HAP-1 (cell line): ENCODE data around the gene TMEM131.
"Not testable (repeated sequence)": the region's sequence is repeated elsewhere in the genome, so short reads cannot be mapped to it uniquely, and the experiment has no call there.

Source experiments
- DNase-seq, 2 experiments: peaks; one replicate each; pipeline ENCODE4 v3.0.0-alpha.2; 2016 to 2020; ENCODE audit warnings: low spot score in 2 of 2
- H3K27me3 ChIP-seq: fragments of 250-450 bp; sonication (Bioruptor Pico); 2 replicates; pipeline ENCODE4 v1.5.1; 2020; ENCODE audit warnings: low read depth, mild to moderate bottlenecking, moderate library complexity
- H3K36me3 ChIP-seq: fragments of 250-450 bp; sonication (Bioruptor Pico); replicated peaks from 2 replicates; pipeline ENCODE4 v1.5.1; 2020; ENCODE audit warnings: mild to moderate bottlenecking
- H3K4me1 ChIP-seq: fragments of 250-450 bp; sonication (Bioruptor Pico); 2 replicates; pipeline ENCODE4 v1.5.1; 2020; ENCODE audit warnings: mild to moderate bottlenecking
- H3K4me3 ChIP-seq: fragments of 250-450 bp; sonication (Bioruptor Pico); 2 replicates; pipeline ENCODE4 v1.5.1; 2020; ENCODE audit warnings: mild to moderate bottlenecking, moderate library complexity
- H3K9me3 ChIP-seq: fragments of 250-450 bp; sonication (Bioruptor Pico); 2 replicates; pipeline ENCODE4 v1.5.1; 2020; ENCODE audit warnings: mild to moderate bottlenecking, moderate library complexity
- in situ Hi-C: fragments of 300-500 bp; cut with MboI; formaldehyde crosslinking; loops from 3 replicates; pipeline ENCODE4 v1.14.3; 2020; ENCODE audit warnings: low sequenced_read_pairs, inconsistent platforms, mixed read lengths

TMEM131 gene

GRCh38 chr2:97885841-97886240, 109.9 kb downstream of the TMEM131 start:
- peaks cover 8% of the 10 kb centered on the region for H3K9me3 ChIP-seq
- in situ Hi-C loops: no loop called here
- H3K36me3 ChIP-seq: peaks cover 31% of the 10 kb centered on the region
- H3K4me3 ChIP-seq: no peak overlapping the region
- DNase-seq: no peak
- no peaks in the 10 kb centered on the region for H3K27me3 ChIP-seq
- no peaks in the 10 kb centered on the region for H3K4me1 ChIP-seq

GRCh38 chr2:97880334-97880733, 115.4 kb downstream of the TMEM131 start:
- no peaks in the 10 kb centered on the region; the same call in 1 of the 2 replicates for H3K4me1 ChIP-seq
- no peak overlapping the region for H3K4me3 ChIP-seq
- H3K9me3 ChIP-seq: no peaks in the 10 kb centered on the region
- in situ Hi-C loops: no loop called here
- peaks cover 3% of the 10 kb centered on the region; the same call in 1 of the 2 replicates for H3K36me3 ChIP-seq
- no peaks in the 10 kb centered on the region for H3K27me3 ChIP-seq
- DNase-seq: no peak

- Histone ChIP-seq H3K9me3 (no peaks in the 10 kb centered on the region), H3K27me3 (no peaks in the 10 kb centered on the region), H3K4me3 (no peak overlapping the region), H3K4me1 (no peaks in the 10 kb centered on the region; the same call in 1 of the 2 replicates), H3K36me3 (0 out of 2 replicates have a peak, but pooled peaks cover 3% of the 10 kb centered on the region)
- in situ Hi-C loops: no loop called here
- no peak for DNase-seq
These were observed 116.9 kb downstream of the TMEM131 start for GRCh38 chr2:97878865-97879264.

GRCh38 chr2:97878317-97878716, 117.4 kb downstream of the TMEM131 start:
- H3K9me3 ChIP-seq, in situ Hi-C loops, H3K4me1 ChIP-seq: not testable (repeated sequence)

GRCh38 chr2:97871096-97871780, 124.5 kb downstream of the TMEM131 start:
- no peak for DNase-seq
- H3K4me1 ChIP-seq: no peaks in the 10 kb centered on the region
- no peaks in the 10 kb centered on the region for H3K36me3 ChIP-seq
- no peak overlapping the region for H3K4me3 ChIP-seq
- in situ Hi-C loops: no loop called here
- peaks cover 5% of the 10 kb centered on the region for H3K9me3 ChIP-seq
- no peaks in the 10 kb centered on the region for H3K27me3 ChIP-seq

More at GRCh38 chr2:97878317-97878716, 117.4 kb downstream of the TMEM131 start:
- H3K36me3 ChIP-seq, DNase-seq, H3K4me3 ChIP-seq, H3K27me3 ChIP-seq: not testable (repeated sequence)

GRCh38 chr2:97870396-97870843, 125.3 kb downstream of the TMEM131 start:
- Histone ChIP-seq H3K4me3 (no peak overlapping the region), H3K27me3 (no peaks in the 10 kb centered on the region), H3K4me1 (no peaks in the 10 kb centered on the region), H3K36me3 (no peaks in the 10 kb centered on the region), H3K9me3 (peaks cover 5% of the 10 kb centered on the region)
- in situ Hi-C loops: no loop called here
- no peak for DNase-seq

- no peaks in the 10 kb centered on the region for H3K36me3 ChIP-seq
- in situ Hi-C loops: no loop called here
- no peaks in the 10 kb centered on the region for H3K4me1 ChIP-seq
- no peaks in the 10 kb centered on the region for H3K27me3 ChIP-seq
- H3K9me3 ChIP-seq: peaks cover 5% of the 10 kb centered on the region
- no peak overlapping the region for H3K4me3 ChIP-seq
- DNase-seq: no peak
These were observed 125.9 kb downstream of the TMEM131 start for GRCh38 chr2:97869722-97870346.

- no peaks in the 10 kb centered on the region for H3K36me3 ChIP-seq
- peaks cover 5% of the 10 kb centered on the region for H3K9me3 ChIP-seq
- in situ Hi-C loops: no loop called here
- no peaks in the 10 kb centered on the region for H3K27me3 ChIP-seq
- H3K4me1 ChIP-seq: no peaks in the 10 kb centered on the region
- DNase-seq: no peak
- H3K4me3 ChIP-seq: no peak overlapping the region
These were observed 126.6 kb downstream of the TMEM131 start for GRCh38 chr2:97868986-97869721.

- Histone ChIP-seq H3K27me3 (no peaks in the 10 kb centered on the region), H3K36me3 (no peaks in the 10 kb centered on the region), H3K4me1 (no peaks in the 10 kb centered on the region), H3K9me3 (no peaks in the 10 kb centered on the region), H3K4me3 (no peak overlapping the region)
- no peak for DNase-seq
- in situ Hi-C loops: no loop called here
These were observed 131.9 kb downstream of the TMEM131 start for GRCh38 chr2:97863829-97864228.

- Histone ChIP-seq H3K4me3 (no peak overlapping the region), H3K27me3 (no peaks in the 10 kb centered on the region), H3K36me3 (peaks cover 5% of the 10 kb centered on the region), H3K4me1 (peaks cover 9% of the 10 kb centered on the region), H3K9me3 (no peaks in the 10 kb centered on the region)
- in situ Hi-C loops: no loop called here
- no peak for DNase-seq
These were observed 134.6 kb downstream of the TMEM131 start for GRCh38 chr2:97861177-97861576.

GRCh38 chr2:97858442-97858841, 137.3 kb downstream of the TMEM131 start:
- DNase-seq: no peak
- no peaks in the 10 kb centered on the region for H3K27me3 ChIP-seq
- H3K4me3 ChIP-seq: no peak overlapping the region
- in situ Hi-C loops: no loop called here
- peaks cover 5% of the 10 kb centered on the region for H3K36me3 ChIP-seq
- peaks cover 9% of the 10 kb centered on the region for H3K4me1 ChIP-seq
- H3K9me3 ChIP-seq: no peaks in the 10 kb centered on the region

GRCh38 chr2:97857553-97857952, 138.2 kb downstream of the TMEM131 start:
- in situ Hi-C loops: no loop called here

GRCh38 chr2:97853057-97853456, 142.7 kb downstream of the TMEM131 start:
- H3K36me3 ChIP-seq, H3K27me3 ChIP-seq, DNase-seq, H3K9me3 ChIP-seq, H3K4me3 ChIP-seq, H3K4me1 ChIP-seq, in situ Hi-C loops: not testable (repeated sequence)

More at GRCh38 chr2:97857553-97857952, 138.2 kb downstream of the TMEM131 start:
- Histone ChIP-seq H3K36me3 (peaks cover 7% of the 10 kb centered on the region), H3K4me3 (no peak overlapping the region), H3K9me3 (no peaks in the 10 kb centered on the region), H3K4me1 (peaks cover 9% of the 10 kb centered on the region), H3K27me3 (no peaks in the 10 kb centered on the region)
- DNase-seq: no peak

- H3K4me1 ChIP-seq: no peaks in the 10 kb centered on the region
- no peaks in the 10 kb centered on the region for H3K27me3 ChIP-seq
- 0 out of 2 replicates have a peak, but pooled peaks cover 2% of the 10 kb centered on the region for H3K36me3 ChIP-seq
- in situ Hi-C loops: no loop called here
- no peak overlapping the region for H3K4me3 ChIP-seq
- no peak for DNase-seq
- no peaks in the 10 kb centered on the region for H3K9me3 ChIP-seq
These were observed 144.6 kb downstream of the TMEM131 start for GRCh38 chr2:97851172-97851571.
